HG03066 (cell line): ENCODE results near the gene CBX4.

Experiments
- ATAC-seq: cut with Tn5 transposase; IDR thresholded peaks from one replicate; pipeline ENCODE4 v1.9.1; 2021; ENCODE audit warnings: low read depth; ENCODE audit not compliant: unreplicated experiment

CBX4 gene

DNA sequence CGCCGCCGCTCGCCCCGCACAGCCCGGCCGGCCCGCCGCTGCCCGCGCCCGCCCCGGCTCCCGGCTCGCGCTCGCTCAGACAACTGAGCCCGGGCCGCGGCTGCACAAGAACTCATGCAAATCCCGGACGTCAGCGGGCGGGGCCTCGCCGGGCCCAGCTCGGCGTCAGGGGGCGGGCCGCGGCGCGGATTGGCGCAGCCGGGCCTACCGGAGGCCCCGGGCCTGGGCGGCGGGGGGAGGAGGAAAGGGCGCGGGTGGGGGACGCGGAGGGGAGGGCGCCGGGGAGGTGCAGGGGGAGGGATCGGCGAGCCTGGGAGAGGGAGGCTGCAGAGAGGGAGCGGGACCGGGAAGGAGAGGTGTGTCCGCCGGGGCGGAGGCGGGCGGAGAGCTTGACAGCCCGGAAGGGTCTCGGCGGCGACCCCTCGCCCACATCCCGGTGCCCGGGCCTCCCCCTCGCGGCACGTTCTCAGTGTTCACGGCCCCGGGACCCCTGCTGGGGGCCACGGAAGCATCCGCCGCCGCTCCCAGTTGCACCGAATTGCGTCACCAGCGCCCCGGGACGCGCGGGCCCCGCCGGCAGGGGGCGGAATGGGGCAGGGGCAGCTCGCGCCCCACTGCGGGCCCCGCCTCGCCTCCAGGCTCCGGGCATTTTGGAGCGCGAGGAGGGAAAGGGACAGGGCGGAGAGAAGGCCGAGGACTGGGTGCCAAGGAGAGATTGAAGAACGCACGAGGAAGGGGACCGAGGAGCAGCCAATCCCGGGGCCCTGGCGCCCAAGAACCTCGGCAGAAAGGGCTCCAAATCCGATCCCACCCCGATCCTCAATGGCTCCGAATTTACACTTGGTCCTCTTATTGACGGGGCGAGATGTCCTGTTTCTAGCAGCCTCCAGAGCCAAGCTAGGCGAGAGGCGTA, at the start of gene CBX4:
Gene CBX4 (minus strand): TSS at position 85 of the 913 bp plus-strand sequence. CDS start 189 bp downstream, outside the sequence.
- no peak for ATAC-seq

DNA sequence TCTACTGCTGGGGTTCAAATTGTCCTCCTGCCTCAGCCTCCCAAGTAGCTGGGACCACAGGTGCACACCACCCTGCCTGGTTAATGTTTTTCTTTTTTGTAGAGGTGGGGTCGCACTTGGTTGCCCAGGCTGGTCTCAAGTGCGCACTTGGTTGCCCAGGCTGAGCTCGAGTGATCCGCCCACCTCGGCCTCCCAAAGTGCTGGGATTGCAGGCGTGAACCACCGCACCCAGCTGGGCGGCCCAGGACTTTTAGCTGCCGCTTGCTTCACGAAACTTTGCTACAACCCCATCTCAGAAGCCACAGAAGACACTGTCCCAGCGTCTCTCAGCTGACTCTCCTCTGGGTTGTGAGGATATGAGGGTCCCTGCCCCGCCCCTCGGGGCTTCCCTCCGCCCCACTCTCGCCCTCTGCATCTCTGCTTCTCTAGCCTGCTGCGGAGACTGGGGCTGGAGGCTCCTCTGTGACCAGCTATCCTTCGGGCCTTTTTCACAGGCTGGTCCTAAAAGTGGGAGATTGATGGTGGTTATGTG, 48.8 kb upstream of the CBX4 start:
- no peak for ATAC-seq

DNA sequence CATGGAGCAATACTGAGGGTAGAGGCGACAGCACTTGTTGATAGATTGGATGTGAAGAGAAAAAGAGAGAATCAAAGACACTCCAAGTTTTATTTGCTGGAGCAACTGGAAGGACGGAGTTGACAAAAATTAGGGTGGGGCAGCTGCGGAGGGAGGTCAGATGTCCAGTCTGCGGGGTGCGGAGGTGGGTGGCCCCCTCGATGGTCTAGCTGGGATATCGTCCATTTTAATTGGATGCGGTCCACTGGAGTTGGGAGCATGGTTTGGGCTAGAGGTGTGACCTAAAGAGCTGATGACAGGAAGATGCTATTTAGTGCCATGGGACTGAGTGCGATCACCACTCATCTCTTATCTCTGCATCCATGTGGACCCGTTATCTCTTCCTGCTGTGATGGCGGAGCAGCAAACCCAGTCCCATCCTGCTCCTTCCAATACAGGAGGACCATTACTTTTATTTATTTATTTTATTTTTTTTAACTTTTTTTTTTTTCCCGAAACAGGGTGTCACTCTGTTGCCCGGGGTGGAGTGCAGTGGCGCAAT, 48.3 kb upstream of the CBX4 start:
- ATAC-seq = no peak

DNA sequence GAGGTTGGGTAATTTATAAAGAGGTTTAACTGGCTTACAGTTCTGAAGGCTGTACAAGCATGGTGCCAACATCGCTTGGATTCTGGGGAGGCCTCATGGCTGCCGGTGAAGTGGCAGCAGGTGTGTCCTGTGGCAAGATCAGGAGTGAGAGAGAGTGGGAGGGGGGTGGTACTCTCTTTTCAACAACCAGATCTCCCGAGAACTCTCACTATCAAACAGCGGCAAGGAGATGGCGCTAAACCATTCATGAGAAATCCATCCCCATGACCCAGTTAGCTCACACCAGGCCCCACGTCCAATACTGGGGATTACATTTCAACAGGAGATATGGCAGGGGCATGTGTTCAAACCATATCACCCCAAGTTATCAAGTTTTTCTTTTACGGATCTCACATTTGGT, 44.0 kb upstream of the CBX4 start:
- no peak for ATAC-seq

DNA sequence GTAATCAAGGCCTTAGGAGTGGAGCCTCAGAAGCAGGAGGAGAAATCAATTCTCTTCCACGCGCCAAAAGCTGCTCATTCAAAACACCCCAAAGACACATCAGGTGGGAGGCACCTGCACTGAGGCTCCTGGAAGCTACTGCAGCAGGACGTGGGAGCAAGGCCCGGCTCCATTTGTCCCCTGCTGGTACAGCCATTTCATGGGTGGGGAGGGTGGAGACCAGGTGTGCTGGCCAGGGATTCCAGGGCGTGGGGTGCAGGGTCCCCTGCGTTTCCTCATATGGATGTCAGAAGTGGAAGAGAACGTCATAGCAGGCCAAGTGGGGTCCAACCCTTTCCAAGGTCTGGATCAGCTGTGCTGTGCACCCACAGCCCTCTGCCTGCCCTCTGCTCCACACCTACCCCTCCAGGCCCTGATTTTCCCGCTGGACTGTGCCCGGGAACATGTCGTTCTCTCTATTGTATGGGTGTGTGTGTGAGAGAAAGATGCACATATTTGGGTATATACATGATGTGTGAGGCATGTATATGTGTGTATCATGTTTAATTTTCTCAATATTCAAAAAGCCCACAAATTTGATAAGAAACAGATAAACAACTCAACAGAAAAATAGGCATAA, 39.2 kb upstream of the CBX4 start:
- no peak for ATAC-seq

DNA sequence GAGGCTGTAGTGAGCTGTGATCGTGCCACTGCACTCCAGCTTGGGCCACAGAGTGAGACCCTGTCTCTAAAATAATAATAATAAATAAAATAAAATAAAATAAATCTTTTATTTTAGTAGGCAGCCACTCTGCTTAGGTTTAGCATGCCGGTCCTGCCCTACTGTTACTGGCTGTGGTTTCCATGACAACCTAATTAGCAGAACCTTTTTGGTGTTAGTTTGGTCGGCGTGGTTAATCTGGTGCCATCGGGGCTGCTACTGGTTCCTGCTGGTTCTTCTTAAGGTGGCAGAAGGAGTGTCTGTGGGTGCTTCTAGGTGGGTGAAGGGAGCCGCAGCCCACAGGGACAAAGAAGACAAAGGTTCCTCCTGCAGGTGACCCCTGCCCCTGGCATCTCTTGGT, 37.8 kb upstream of the CBX4 start:
- ATAC-seq = no peak

DNA sequence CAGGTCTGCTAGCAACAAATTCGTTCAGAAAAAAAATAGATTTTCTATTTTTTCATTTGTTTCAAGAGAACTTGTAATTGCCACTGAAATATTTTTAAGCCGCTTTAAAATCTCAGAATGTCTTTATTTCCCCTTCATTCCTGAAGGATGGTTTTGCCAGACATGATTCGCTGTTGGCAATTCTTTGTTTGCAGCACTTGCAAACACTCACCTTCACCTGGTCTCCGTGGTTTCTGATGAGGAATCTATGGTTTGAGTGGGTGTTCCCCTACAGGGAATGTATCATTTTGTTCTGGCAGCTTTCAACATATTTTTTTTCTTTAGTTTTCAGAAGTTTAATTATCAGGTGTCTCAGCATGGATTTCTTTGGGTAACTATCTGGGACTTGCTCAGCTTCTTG, 36.3 kb upstream of the CBX4 start:
- ATAC-seq = no peak

DNA sequence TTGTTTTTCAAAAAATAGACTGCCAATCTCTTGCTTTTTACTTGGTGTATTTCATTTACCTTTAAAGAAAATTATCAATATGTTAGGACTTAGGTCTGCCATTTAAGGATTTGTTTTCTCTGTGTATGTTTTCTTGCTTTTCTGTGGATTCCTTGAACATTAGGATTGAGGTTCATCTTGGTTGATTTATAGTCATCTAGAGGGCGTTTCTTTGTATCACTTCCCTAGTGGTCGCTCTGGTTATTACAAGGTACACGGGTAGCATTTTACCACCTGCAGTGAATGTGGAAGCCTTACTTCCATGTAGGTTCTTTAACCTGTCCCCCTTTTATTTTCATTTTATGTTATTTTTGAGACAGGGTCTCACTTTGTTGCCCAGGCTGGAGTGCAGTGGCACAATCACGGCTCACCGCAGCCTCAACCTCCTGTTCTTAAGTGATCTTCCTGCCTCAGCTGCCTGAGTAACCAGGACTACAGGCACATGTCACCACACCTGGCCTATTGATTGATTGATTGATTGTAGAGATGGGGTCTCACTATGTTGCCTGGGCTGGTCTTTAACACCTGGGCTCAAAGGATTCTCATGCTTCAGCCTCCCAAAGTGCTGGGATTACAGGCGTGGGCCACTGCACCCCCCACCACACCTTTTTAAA, 35.2 kb upstream of the CBX4 start:
- no peak for ATAC-seq

DNA sequence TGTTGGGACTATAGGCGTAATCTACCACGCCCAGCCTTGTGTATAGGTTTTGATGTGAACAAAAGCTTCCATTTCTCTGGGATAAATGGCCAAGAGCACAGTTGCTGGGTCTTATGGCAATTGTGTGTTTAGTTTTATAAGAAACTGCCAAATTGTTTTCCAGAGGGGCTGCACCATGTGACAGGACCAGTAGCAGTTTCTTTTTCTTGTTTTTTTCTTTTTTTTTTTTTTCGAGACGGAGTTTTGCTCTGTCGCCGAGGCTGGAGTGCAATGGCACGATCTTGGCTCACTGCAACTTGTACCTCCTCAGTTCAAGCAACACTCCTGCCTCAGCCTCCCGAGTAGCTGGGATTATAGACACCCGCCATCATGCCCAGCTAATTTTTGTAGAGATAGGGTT, 34.3 kb upstream of the CBX4 start:
- ATAC-seq = no peak

DNA sequence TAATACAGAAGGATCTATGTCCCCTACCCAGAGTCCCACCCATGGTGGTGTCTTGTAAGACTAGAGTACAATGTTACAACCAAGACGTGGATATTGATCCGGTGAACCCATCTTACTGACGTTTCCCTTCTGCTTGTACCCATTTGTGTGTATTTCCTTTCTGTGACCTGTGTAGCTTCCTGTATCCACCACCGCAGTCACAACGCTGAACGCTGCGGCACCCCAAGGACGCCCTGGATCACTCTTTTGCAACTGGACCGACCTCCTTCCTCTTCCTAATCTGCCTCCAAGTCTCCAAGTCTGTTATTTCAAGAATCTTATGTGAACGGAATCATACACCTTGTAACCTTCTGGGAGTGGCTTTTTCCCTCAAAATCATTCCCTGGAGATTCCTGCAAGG, 33.5 kb upstream of the CBX4 start:
- ATAC-seq = no peak

DNA sequence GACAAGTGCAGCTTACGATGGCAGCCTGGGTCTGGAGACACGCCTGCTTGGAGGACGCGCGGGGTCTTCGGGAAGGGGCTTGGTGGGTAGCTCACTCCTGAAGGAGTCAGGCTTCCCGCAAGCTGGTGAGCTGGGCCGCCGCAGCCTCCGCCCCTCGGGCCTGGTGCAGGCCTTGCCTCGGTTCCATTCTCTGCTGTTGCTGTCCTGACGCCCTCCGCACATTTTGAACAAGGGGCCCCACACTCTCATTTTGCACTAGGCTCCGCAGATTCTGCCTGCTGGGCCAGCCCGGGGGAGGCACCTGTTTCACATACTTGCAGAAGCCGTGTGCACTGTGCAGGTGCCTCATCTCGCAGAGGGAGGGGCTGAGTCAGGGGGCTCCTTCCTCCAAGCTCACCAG, 31.9 kb upstream of the CBX4 start:
- ATAC-seq = no peak

DNA sequence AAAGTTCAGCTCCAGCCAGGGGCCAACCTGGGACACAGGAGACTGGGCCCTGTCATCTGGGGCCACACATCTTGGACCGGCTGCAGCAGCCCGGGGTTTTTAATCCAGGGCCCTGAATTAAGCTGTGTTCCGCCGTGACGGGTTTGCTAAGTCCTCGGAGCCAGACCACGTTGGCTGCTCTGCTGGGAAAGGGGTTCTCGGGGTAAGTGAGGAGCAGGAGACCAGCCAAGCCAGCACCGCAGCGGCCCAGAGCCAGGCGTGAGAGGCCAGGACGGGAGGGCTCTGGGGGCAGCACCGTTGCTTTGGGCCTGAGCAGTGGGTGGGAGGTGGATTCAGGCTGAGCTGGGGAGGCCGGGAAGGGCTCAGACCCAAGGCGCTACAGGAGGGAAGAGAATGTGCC, 31.3 kb upstream of the CBX4 start:
- no peak for ATAC-seq

DNA sequence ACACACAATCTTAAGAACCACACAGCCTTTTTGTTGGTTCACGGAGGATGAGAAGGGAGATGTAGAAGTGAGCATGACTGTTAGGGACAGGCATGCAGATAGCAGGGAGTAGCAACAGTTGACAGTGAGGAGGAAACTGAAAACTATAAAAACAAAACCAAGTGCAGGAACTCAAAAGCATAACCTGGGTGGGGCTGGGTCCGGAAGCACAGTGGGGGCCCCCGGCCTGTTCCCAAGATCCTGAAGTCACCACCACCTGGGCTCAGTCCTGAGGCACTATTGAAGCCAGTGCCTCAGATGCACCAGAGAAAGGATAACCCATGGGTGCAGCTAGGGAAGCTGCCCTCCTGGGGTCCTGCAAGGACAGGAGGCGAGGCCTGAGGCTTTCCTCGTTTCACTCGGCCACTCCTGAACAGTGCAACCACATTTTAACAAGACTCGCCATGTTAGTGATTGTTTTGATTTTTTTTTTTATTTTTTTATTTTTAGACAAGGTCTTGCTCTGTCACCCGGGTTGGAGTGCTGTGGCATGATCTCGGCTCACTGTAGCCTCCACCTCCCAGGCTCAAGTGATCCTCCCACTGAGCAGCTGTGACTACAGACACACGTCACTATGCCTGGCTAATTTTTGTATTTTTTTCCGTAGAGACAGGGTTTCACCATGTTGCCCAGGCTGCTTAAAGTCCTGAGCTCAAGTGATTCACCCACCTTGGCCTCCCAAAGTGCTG, 27.7 kb upstream of the CBX4 start:
- no peak for ATAC-seq

DNA sequence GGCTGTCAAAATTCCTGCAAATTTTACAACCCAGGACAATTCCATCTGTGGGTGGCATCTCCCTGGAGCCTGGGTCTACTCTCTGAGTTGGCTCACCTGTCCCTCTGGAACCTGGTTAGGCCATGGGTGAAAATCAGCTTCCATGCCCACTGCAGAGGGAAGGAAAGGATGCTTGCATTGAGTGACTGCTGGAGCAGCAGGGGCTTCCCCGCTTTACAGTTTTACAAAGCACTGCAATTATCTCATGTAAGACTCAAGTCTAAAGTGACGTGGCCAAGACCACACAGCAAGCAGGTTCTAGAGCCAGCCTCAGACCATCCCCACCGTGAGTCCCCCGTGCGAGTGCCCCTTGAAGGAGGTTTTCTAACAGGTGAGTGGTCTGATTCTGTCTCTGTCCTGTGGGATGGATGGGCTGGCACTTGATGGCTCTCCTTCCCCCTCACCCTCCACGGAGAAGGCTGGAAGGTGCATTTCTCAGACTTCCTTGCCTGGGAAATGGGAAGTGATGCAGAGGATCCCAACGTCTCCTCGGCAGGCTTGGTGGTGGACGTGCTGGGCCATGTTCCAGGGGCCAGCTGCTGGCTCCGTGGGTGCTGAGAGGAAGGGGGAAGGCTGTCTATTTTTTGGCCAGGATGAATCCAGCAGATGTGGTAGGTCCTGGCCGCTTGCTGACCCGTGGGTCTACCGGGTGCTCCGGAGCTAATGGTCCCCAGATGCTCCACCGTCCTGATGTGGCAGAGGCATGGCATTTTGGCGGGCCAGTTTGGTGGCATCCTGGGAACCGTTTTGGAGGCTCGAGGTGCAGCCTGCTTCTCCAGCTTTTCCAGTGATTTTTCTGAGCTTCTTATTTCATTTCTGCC, 26.3 kb upstream of the CBX4 start:
- ATAC-seq = no peak

DNA sequence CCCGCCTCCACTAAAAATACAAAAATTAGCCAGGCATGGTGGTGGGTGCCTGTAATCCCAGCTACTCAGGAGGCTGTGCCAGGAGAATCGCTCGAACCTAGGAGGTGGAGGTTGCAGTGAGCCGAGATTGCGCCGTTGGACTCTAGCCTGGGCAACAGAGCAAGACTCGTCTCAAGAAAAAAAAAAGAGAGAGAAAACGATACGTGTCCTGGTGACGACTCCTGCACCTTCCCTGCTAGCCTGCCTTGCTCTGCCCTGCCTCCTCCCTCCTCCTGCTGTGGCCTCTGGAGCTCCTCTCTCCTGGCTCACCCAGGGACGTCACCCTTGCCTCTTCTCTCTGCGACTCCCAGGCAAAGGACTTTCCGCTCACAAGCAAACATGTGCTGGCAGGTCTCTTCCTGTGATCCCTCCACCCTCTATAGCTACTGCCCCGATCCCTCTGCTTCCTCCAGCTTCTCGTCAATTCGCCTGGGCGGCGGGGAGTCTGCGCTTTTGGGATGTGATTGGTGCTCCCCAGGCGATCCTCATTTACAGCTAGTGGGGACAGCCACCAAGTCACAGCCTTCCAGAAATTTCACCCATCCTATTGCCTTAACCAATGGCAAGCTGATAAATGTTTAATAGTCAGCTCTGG, 25.5 kb upstream of the CBX4 start:
- ATAC-seq = no peak

DNA sequence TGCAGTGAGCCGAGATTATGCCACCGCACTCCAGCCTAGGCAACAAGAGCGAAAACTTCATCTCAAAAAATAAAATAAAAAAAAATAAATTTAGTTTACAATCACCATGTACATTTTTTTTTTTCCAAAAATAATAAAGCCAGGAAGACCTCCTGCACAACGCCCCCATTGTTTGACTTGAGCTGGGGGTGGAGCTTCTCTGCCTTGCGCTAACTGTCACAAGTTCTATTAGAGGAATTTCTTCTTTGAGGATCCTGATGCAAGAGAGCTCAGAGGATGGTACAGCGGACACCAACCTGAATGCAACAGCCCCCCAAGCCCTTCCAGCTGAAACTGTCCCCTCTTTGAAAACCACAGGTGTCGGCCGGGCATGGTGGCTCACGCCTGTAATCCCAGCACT, 24.9 kb upstream of the CBX4 start:
- no peak for ATAC-seq

DNA sequence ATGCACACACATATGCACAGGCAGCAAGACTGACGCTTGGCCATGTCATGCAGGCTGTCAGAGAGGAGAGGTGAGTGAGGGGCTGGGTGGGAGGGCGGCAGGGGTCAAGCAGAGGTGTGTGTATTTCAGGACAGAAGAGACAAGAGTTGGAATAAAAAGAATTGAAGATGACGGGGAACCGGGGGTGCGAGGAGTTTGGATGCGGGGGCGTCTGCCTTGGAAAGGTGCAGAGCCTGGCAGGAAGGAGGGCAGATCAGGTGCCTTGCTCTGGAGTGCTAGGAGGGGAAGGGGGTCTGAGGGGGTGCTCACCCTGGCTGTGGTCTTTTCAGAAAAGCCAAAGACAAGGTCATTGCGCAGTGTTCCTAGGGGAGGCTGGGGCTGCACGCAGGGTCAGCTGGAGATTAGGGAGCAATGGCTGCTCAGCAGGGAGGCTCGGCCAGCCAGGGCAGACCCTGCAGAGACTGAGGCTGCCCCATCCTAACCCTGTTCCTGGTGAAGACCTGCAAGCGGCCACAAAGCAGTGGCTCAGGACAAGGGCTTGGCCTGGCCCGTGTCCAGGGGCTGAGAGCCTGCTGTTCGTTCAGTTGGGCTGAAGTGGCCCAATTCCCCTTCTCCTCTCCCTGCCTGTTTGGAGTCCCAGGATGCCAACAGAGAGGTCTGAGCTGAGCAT, 23.7 kb upstream of the CBX4 start:
- ATAC-seq = no peak

DNA sequence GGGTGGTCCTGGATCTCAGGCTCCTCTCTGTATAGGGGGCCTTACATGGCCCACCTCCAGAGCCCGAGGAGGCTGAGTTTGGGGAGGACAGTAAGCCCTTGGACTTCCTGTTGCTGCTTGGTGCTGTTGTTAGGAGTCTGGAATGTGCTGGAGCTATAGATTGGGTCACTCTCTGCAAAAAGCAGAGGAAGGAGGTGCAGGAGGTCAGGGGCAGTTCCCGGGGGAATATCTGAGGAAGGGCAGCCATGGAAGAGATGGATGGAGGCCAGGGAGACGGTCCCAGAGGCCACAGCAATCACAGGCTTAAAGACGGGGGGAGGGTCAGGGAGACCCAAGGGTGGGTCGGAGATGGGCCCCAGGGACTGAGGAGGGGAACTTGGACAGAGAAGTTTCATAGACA, 23.0 kb upstream of the CBX4 start:
- ATAC-seq = no peak
